ENCODE results near the gene CIAO3.
"Not testable (repeated sequence)": the region's sequence is repeated elsewhere in the genome, so short reads cannot be mapped to it uniquely, and the experiment has no call there.

Gene CIAO3

DNA sequence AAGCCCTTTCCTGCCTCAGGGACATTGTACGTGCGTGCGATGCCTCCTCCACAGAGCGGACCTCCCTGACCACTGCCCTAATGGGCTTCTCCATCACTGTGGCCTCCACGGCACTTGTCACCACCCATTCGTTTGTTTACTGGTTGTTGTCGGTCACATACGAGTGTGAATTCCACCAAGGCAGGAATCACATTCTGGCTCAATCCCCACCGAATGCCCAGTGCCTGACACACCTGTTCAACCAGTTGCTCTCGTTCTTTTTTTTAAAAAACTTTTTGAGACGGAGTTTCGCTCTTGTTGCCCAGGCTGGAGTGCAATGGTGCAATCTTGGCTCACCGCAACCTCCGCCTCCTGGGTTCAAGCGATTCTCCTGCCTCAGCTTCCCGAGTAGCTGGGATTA, 49.6 kb downstream of the CIAO3 start:
- Histone ChIP-seq H3K4me3 (ENCODE audit: low read length in 2 of 2) (peak overlapping the region in 1 of 2 donors; percentile 62), H2BK12ac (ENCODE audit: low read length) (peak overlapping the region; percentile 0), H2AK5ac (ENCODE audit: low read depth, low read length) (peak overlapping the region; percentile 53), H3K79me1 (ENCODE audit: low read depth, low read length) (peaks cover 15% of the 10 kb centered on the region), H3K36me3 (replicated peaks in 1 of 2; ENCODE audit: control insufficient read depth in 2 of 2, insufficient read depth in 2 of 2, low read length in 2 of 2) (peaks cover 13 to 19% of the 10 kb centered on the region in 2 donors), H3K27me3 (ENCODE audit: control insufficient read depth in 3 of 3, insufficient read depth in 3 of 3, low read depth in 1 of 3, low read length in 3 of 3) (peaks cover 10 to 47% (median 28%) of the 10 kb centered on the region in 3 experiments), H3K4me1 (ENCODE audit: control insufficient read depth in 2 of 2, insufficient read depth in 1 of 2, low read depth in 1 of 2, low read length in 2 of 2) (peaks cover 4 to 13% of the 10 kb centered on the region in 2 donors)
- not testable (repeated sequence) for H3K14ac ChIP-seq (ENCODE audit: low read length); H2BK15ac ChIP-seq (ENCODE audit: low read length); H2AFZ ChIP-seq (ENCODE audit: low read length); H3K27ac ChIP-seq (replicated peaks; ENCODE audit: low read length); H3K9me3 ChIP-seq (replicated peaks in 1 of 2; ENCODE audit: control insufficient read depth in 2 of 2, insufficient read depth in 1 of 2, low read depth in 1 of 2, low read length in 2 of 2); H4K8ac ChIP-seq (ENCODE audit: low read depth, low read length); H3K23ac ChIP-seq (ENCODE audit: low read depth, low read length, poor library complexity); H3K18ac ChIP-seq (ENCODE audit: low read length); H2BK5ac ChIP-seq (ENCODE audit: low read length); H3K9ac ChIP-seq (ENCODE audit: low read depth, low read length, poor library complexity); H3K4ac ChIP-seq (ENCODE audit: low read length); H3K4me2 ChIP-seq (ENCODE audit: insufficient read depth, low read length, poor library complexity, severe bottlenecking); H2BK120ac ChIP-seq (ENCODE audit: low read depth, low read length); DNase-seq (ENCODE audit: low spot score); H4K91ac ChIP-seq (ENCODE audit: low read depth, low read length, poor library complexity)
- no CpG with 5 or more reads among the region's 16 CpGs for WGBS, 2 donors (ENCODE audit: extremely low coverage in 2 of 2, insufficient read length in 2 of 2, insufficient replicate concordance in 1 of 2)

DNA sequence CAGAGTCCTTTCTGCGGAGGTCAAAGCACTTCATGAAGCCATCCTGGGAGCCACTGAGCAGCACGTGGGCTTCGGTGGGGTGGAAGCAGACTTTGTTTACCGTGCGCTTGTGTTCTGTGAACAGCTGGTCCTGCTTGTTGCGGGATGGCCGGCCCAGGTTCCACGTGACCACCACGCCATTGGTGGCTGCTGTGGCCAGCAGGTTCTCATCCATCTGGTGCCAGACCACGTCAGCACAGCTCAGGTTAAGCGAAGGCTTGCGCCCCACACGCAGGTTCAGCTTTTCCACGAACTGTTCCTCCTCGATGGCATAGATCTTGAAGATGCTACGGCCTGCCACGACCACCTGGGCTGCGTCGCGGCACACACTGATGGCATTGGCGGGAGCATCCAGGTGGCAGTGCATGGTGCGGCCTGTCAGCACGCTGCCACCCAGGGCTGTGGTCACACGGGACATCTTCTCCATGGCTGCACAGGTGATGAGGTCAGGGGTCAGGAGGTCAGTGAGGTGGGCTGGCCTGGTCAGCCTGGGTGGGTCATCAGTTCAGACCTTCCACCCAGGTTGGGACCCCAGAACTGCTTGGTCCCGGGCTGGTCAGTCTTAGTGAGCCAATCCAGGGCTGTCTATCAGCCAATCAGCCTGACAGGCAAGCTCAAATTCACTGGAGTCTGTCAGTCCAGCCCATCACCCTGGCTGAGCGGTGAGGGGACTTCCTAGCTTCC, 51.5 kb downstream of the CIAO3 start:
- Histone ChIP-seq H3K4me3 (ENCODE audit: low read length in 2 of 2) (peak overlapping the region; percentile 78 to 89), H2BK5ac (ENCODE audit: low read length) (no peak overlapping the region), H2AFZ (ENCODE audit: low read length) (peak overlapping the region; percentile 92), H3K36me3 (replicated peaks in 1 of 2; ENCODE audit: control insufficient read depth in 2 of 2, insufficient read depth in 2 of 2, low read length in 2 of 2) (peaks cover 21 to 37% of the 10 kb centered on the region in 2 donors), H4K8ac (ENCODE audit: low read depth, low read length) (peak overlapping the region; percentile 83), H2BK12ac (ENCODE audit: low read length) (no peak overlapping the region), H3K27ac (replicated peaks; ENCODE audit: low read length) (no peak overlapping the region), H3K27me3 (ENCODE audit: control insufficient read depth in 3 of 3, insufficient read depth in 3 of 3, low read depth in 1 of 3, low read length in 3 of 3) (peaks cover 4 to 27% (median 14%) of the 10 kb centered on the region in 3 experiments), H3K14ac (ENCODE audit: low read length) (no peak overlapping the region), H3K4me1 (ENCODE audit: control insufficient read depth in 2 of 2, insufficient read depth in 1 of 2, low read depth in 1 of 2, low read length in 2 of 2) (peaks cover 4 to 9% of the 10 kb centered on the region in 2 donors), H2AK5ac (ENCODE audit: low read depth, low read length) (peak overlapping the region; percentile 33), H2BK15ac (ENCODE audit: low read length) (no peak overlapping the region), H3K4me2 (ENCODE audit: insufficient read depth, low read length, poor library complexity, severe bottlenecking) (peak overlapping the region; percentile 82), H3K79me1 (ENCODE audit: low read depth, low read length) (peaks cover 17% of the 10 kb centered on the region), H3K9me3 (replicated peaks in 1 of 2; ENCODE audit: control insufficient read depth in 2 of 2, insufficient read depth in 1 of 2, low read depth in 1 of 2, low read length in 2 of 2) (peaks cover 0 to 2% of the 10 kb centered on the region in 2 donors), H3K23ac (ENCODE audit: low read depth, low read length, poor library complexity) (peak overlapping the region; percentile 26), H4K91ac (ENCODE audit: low read depth, low read length, poor library complexity) (no peak overlapping the region), H2BK120ac (ENCODE audit: low read depth, low read length) (no peak overlapping the region), H3K18ac (ENCODE audit: low read length) (no peak overlapping the region), H3K4ac (ENCODE audit: low read length) (no peak overlapping the region), H3K9ac (ENCODE audit: low read depth, low read length, poor library complexity) (peak overlapping the region; percentile 78)
- no CpG with 5 or more reads among the region's 26 CpGs for WGBS, 2 donors (ENCODE audit: extremely low coverage in 2 of 2, insufficient read length in 2 of 2, insufficient replicate concordance in 1 of 2)
- DNase-seq (ENCODE audit: low spot score), result no peak

DNA sequence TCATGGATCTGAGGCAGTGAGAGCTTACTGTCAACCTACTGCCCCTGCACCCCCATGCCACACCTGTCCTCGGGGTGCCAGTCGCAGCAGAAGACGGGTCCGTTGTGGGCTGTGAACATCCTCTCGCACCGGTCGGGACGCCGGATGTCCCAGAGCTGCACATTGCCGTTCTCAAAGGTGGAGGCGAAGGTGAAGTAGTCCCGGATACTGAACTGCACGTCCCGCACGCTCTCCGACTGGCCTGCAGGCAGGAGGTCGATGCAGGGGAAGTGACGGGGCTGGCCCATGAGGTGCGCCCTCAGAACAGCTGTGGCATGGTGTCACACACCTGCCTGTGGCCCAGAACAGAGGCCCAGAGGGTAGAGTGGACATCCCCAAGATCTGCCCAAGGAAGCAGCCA, 53.3 kb downstream of the CIAO3 start:
- no peak overlapping the region for H2AK5ac ChIP-seq (ENCODE audit: low read depth, low read length)
- H3K9ac ChIP-seq (ENCODE audit: low read depth, low read length, poor library complexity), result no peak overlapping the region
- no peak overlapping the region for H2BK15ac ChIP-seq (ENCODE audit: low read length)
- H3K4me2 ChIP-seq (ENCODE audit: insufficient read depth, low read length, poor library complexity, severe bottlenecking), result no peak overlapping the region
- DNase-seq (ENCODE audit: low spot score), result no peak
- no peak overlapping the region for H3K18ac ChIP-seq (ENCODE audit: low read length)
- H3K4ac ChIP-seq (ENCODE audit: low read length), result no peak overlapping the region
- H3K9me3 ChIP-seq (replicated peaks in 1 of 2; ENCODE audit: control insufficient read depth in 2 of 2, insufficient read depth in 1 of 2, low read depth in 1 of 2, low read length in 2 of 2), result peaks cover 0 to 2% of the 10 kb centered on the region in 2 donors
- no peak overlapping the region for H3K14ac ChIP-seq (ENCODE audit: low read length)
- peak overlapping the region; percentile 53 for H2BK5ac ChIP-seq (ENCODE audit: low read length)
- peak overlapping the region; percentile 20 for H3K23ac ChIP-seq (ENCODE audit: low read depth, low read length, poor library complexity)
- H3K79me1 ChIP-seq (ENCODE audit: low read depth, low read length), result peaks cover 30% of the 10 kb centered on the region
- H4K91ac ChIP-seq (ENCODE audit: low read depth, low read length, poor library complexity), result no peak overlapping the region
- H3K27ac ChIP-seq (replicated peaks; ENCODE audit: low read length), result no peak overlapping the region
- no peak overlapping the region for H2BK12ac ChIP-seq (ENCODE audit: low read length)
- H4K8ac ChIP-seq (ENCODE audit: low read depth, low read length), result no peak overlapping the region
- no CpG with 5 or more reads among the region's 19 CpGs for WGBS, 2 donors (ENCODE audit: extremely low coverage in 2 of 2, insufficient read length in 2 of 2, insufficient replicate concordance in 1 of 2)
- peaks cover 4 to 13% of the 10 kb centered on the region in 2 donors for H3K4me1 ChIP-seq (ENCODE audit: control insufficient read depth in 2 of 2, insufficient read depth in 1 of 2, low read depth in 1 of 2, low read length in 2 of 2)
- no peak overlapping the region for H2BK120ac ChIP-seq (ENCODE audit: low read depth, low read length)
- H2AFZ ChIP-seq (ENCODE audit: low read length), result no peak overlapping the region
- peaks cover 0 to 9% (median 2%) of the 10 kb centered on the region in 3 experiments for H3K27me3 ChIP-seq (ENCODE audit: control insufficient read depth in 3 of 3, insufficient read depth in 3 of 3, low read depth in 1 of 3, low read length in 3 of 3)
- no peak overlapping the region for H3K4me3 ChIP-seq (ENCODE audit: low read length in 2 of 2)
- peaks cover 29 to 51% of the 10 kb centered on the region in 2 donors for H3K36me3 ChIP-seq (replicated peaks in 1 of 2; ENCODE audit: control insufficient read depth in 2 of 2, insufficient read depth in 2 of 2, low read length in 2 of 2)

DNA sequence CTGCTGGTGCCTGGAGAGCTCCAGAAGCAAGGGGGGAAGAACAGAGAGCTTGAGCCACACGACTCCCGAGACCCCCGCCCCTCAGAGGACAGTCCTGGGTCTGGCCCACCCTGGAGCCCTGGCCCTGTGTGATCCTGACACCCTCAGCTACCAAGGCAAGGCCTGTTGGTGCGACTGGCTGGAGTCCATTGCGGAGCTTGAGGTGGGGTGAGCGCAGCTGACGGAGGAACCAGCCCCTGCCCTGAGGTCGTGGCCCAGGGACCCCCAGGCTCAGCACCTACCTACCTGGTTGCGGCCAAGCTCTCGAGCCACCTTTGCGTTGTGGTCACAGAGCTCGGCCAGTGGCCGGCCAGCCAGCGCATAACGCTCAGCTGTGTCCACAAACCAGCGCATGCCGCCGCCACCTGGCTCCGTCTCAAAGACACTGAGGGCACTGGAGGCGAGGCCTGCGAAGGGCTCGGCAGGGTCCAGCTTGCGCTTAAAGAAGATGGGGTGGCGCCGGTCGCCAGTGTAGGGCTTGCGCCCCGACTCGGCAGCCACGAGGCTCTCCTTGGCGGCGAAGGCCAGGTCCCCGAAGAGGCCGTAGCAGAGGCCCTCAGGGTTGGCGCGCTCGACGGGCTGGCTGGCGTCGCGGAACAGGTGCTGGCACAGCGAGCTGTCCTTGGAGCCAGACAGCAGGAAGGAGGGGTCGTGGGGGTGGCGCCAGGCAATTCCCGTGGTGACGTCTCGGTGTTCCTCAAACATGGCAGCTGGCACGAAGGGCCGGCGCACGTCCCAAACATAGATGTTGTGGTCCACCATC, 54.1 kb downstream of the CIAO3 start:
- Histone ChIP-seq H3K4me2 (ENCODE audit: insufficient read depth, low read length, poor library complexity, severe bottlenecking) (no peak overlapping the region), H2AK5ac (ENCODE audit: low read depth, low read length) (no peak overlapping the region), H3K9me3 (replicated peaks in 1 of 2; ENCODE audit: control insufficient read depth in 2 of 2, insufficient read depth in 1 of 2, low read depth in 1 of 2, low read length in 2 of 2) (peaks cover 0 to 3% of the 10 kb centered on the region in 2 donors), H2BK12ac (ENCODE audit: low read length) (no peak overlapping the region), H3K27ac (replicated peaks; ENCODE audit: low read length) (no peak overlapping the region), H3K79me1 (ENCODE audit: low read depth, low read length) (peaks cover 37% of the 10 kb centered on the region), H3K4me3 (ENCODE audit: low read length in 2 of 2) (no peak overlapping the region), H2BK15ac (ENCODE audit: low read length) (no peak overlapping the region), H3K18ac (ENCODE audit: low read length) (no peak overlapping the region), H3K4me1 (ENCODE audit: control insufficient read depth in 2 of 2, insufficient read depth in 1 of 2, low read depth in 1 of 2, low read length in 2 of 2) (peaks cover 7 to 15% of the 10 kb centered on the region in 2 donors), H3K36me3 (replicated peaks in 1 of 2; ENCODE audit: control insufficient read depth in 2 of 2, insufficient read depth in 2 of 2, low read length in 2 of 2) (peaks cover 38 to 59% of the 10 kb centered on the region in 2 donors), H2BK120ac (ENCODE audit: low read depth, low read length) (no peak overlapping the region), H3K4ac (ENCODE audit: low read length) (no peak overlapping the region), H3K14ac (ENCODE audit: low read length) (peak overlapping the region; percentile 8), H2AFZ (ENCODE audit: low read length) (no peak overlapping the region), H3K27me3 (ENCODE audit: control insufficient read depth in 3 of 3, insufficient read depth in 3 of 3, low read depth in 1 of 3, low read length in 3 of 3) (peaks cover 0 to 3% (median 0%) of the 10 kb centered on the region in 3 experiments), H4K8ac (ENCODE audit: low read depth, low read length) (no peak overlapping the region), H2BK5ac (ENCODE audit: low read length) (peak overlapping the region; percentile 53), H3K9ac (ENCODE audit: low read depth, low read length, poor library complexity) (no peak overlapping the region), H3K23ac (ENCODE audit: low read depth, low read length, poor library complexity) (peak overlapping the region; percentile 20), H4K91ac (ENCODE audit: low read depth, low read length, poor library complexity) (no peak overlapping the region)
- WGBS, 2 donors (ENCODE audit: extremely low coverage in 2 of 2, insufficient read length in 2 of 2, insufficient replicate concordance in 1 of 2), result no CpG with 5 or more reads among the region's 51 CpGs
- no peak for DNase-seq (ENCODE audit: low spot score)
